NCI-H524 treated with DMSO at 0.1 percent for 48 hours (cell line): ENCODE measurements around the gene ESR1.
A peak's percentile ranks its signal among the peaks of the same experiment; 100 is the strongest.

Source experiments
- DNase-seq: peaks from one replicate; lab custom pipeline; 2025; lab: John Stamatoyannopoulos, UW

The ESR1 gene

DNA sequence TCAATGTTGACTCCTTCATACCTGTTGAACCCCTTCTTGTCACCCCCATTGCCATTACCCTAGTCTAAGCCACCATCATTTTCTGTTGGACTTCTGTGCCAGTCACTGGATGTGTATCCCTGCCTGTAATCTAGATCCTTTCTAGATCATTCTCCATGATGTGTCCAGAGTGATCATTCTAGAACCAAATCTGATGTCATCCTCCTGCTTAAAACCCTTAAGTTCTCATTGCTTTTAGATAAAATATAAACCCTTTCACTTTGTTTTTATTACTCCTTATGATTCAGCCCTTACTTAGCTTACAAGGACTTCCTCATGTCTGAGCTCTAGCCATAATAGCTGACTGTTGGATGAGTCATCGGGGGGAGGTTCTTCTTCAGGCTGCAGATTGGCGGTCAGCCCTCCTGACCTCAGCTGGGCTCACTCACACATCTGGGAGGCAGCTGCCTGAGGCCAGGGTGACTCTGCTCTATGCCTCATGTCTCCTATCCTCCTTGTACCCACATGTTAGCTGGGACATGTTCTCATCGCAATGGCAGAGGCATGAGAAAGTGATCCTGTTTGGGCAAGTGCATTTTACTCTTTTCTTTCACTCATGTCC, 287.6 kb downstream of the ESR1 start:
- no peak for DNase-seq

DNA sequence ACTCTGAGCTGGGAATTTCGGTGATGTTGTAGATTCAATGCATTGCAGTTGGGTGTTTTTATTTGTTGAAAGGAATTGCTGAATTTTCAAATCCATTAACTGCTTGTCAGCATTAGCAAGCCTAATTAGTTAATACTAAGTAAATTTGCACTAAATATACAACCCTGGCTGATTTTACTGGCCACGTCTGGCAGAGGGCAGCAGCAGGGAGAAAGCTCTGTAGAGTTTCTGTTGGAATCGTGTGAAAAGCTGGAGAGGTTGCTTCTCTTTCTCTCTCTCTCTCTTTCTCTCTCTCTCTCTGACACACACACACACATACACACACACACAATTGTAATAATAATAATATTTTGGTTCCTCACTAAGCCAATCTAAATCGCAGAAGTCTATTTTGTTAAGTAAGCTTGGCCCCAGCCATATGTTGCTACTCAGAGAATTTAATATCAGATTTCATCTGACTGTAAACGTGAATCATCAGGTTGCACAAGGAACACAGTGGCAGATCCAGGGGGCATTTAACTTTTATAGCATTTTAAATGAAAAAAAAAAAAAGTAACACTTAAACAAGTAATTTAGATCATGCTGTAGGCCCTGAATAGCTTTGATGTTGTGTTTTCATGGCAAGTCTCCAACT, 289.5 kb downstream of the ESR1 start:
- peak; percentile 60 for DNase-seq

DNA sequence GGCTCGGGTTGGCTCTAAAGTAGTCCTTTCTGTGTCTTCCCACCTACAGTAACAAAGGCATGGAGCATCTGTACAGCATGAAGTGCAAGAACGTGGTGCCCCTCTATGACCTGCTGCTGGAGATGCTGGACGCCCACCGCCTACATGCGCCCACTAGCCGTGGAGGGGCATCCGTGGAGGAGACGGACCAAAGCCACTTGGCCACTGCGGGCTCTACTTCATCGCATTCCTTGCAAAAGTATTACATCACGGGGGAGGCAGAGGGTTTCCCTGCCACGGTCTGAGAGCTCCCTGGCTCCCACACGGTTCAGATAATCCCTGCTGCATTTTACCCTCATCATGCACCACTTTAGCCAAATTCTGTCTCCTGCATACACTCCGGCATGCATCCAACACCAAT, 291.2 kb downstream of the ESR1 start:
- DNase-seq: no peak

DNA sequence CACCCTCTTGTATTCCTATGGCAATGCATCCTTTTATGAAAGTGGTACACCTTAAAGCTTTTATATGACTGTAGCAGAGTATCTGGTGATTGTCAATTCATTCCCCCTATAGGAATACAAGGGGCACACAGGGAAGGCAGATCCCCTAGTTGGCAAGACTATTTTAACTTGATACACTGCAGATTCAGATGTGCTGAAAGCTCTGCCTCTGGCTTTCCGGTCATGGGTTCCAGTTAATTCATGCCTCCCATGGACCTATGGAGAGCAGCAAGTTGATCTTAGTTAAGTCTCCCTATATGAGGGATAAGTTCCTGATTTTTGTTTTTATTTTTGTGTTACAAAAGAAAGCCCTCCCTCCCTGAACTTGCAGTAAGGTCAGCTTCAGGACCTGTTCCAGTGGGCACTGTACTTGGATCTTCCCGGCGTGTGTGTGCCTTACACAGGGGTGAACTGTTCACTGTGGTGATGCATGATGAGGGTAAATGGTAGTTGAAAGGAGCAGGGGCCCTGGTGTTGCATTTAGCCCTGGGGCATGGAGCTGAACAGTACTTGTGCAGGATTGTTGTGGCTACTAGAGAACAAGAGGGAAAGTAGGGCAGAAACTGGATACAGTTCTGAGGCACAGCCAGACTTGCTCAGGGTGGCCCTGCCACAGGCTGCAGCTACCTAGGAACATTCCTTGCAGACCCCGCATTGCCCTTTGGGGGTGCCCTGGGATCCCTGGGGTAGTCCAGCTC, 292.1 kb downstream of the ESR1 start:
- no peak for DNase-seq

DNA sequence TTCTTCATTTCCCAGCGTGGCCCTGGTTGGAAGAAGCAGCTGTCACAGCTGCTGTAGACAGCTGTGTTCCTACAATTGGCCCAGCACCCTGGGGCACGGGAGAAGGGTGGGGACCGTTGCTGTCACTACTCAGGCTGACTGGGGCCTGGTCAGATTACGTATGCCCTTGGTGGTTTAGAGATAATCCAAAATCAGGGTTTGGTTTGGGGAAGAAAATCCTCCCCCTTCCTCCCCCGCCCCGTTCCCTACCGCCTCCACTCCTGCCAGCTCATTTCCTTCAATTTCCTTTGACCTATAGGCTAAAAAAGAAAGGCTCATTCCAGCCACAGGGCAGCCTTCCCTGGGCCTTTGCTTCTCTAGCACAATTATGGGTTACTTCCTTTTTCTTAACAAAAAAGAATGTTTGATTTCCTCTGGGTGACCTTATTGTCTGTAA, 292.7 kb downstream of the ESR1 start:
- DNase-seq: peak; percentile 69

DNA sequence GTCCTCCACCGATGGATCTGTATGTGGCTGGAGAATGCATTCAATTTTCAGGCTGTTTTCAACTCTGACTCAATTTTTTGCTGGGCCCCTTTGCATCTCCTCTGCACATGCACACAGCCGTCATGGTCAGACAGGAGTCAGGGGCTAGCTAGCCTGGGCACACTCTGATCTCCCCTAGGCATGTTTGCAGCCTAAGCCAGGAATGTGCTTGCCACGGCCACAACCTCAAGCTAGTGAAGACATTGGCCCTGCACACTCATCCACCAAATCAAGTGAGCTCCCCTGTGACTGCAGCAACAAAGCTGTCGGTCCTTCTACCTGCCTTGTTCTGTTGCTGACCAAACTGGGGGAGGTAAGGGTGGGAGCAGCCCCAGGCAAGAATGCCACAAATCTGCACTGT, 300.5 kb downstream of the ESR1 start:
- DNase-seq: no peak

DNA sequence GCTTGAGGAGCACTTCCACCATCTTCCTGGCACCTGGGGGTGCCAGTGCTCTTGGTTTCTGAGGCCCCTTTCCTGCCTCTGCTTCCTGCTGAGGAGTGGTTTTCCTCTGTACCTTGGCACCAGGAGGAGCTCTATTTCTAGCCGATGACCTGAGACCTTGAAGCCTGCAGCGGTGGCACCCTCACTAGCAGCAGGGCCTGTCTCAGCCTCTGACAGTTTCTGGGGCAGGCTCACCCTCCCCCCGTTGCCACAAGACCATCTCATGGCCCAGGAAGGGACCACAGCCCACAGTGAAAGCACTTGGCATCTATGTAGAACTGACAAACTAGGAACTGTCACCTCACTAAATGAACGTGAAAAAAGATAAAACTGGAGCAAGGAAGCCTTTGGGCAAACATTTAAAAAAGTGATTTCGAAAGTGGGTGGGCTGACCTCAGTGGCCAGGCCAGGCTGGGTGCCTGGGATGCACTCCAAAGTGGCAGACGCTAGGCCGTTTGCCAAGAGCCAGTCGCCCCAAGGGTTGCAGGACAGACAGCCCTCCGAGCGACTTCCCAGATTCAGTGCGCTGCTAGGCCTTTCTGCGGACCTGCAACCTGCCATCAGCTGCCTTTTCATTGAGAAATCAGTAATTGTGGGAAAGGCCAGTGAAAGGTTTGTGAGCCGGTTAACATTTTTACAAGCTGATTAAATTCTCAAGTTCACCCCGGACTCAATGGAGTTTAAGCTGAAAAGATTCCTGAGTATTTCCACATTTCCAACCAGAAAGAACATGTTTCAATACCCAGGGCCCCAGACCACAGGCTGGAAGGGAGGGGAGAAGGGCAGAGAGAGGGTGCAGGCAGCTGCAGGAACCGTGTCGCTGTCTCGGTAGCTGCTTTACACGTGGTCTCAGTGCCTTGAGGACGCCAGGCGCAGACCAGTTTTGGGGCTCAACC, 303.7 kb downstream of the ESR1 start:
- DNase-seq: no peak

DNA sequence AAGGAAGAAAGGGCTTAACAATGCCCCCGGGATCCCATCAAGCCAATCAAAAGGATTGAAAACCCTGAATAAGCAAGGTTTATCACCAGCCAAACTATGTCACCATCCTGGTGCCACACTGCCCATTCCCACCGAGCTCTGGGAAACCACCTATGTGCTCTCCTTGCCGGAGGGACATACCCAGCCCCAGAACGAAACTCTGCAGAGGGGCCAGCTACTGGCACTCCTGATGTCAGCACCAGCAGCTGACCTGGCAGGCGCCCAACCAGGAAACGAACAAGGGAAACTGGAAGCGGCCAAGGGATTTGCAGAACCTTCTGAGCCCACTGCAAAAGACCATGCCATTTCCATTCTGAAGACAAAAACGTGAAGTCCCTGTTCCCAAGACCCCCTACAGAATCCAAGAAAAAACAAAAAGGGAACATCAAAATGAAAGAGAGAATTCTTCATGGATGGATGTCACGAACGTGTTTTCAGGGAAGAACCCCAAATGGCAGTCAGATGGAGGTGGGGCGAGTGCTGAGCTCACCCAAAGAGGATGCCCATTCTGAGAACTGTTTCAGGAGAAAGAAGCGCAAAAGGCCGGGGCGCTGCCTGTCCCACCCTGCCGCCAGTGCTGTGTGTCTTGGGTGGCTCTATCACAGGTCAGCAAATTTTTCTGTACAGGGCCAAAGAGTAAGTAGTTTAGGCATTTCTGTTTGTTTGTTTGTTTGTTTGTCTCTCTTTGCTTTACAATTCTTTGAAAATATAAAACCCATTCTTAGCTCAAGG, 305.2 kb downstream of the ESR1 start:
- no peak for DNase-seq

DNA sequence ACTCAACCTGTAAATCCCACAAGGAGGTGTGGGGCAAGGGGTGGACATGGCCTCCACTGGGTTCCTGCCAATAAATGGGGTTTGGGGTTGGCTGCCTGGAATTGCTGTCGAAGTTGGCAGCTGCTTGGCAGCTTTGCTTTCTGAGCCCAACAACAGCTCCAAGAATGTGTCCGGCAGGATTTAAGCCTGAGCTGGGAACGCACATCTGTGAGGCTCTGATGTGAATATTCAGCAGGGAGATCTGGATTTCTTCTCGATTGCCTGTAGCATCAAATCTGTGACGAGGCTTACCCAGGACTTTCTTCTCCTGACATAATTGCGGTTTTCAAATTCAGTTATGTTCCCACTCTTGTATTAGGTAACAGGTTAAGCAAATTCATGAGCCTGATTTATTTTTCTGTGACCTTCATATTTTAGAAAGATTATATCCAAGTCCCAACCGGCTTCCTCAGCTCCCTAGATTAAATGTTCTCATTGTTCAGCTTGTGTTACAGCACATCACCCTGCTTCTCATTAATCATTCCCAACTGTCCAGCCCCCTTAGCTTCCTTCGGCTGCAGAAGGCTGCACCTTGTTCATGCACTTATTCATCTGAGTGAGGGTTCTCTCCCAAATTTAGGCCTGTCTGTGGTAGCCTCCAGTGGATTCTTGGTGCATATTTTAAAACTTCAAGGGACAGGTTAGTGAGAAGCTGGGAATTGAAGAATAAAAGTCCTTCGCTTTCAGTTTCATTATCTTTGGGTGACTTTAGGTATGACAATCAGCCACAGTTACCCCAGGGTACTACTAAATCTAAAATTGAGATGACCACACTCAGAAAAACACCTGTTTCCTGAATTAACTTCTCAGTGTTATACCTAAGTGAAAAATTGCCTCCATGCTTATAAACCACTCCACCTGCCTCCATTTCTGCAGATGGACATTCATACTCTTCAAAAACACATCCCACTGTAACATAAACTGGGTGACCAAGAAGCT, 310.0 kb downstream of the ESR1 start:
- DNase-seq: no peak

DNA sequence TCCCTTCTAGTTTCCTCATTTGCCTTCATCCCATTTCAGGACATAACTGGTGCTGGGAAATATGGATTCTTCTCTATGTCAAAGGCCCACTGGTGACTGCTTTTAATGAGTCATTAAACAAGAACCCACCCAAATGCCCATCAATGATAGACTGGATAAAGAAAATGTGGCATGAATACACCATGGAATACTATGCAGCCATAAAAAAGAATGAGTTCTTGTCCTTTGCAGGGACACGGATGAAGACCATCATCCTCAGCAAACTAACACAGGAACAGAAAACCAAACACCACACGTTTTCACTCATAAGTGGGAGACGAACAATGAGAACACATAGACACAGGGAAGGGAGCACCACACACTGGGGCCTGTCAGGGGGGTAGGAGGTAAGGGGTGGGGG, 310.7 kb downstream of the ESR1 start:
- DNase-seq: no peak

DNA sequence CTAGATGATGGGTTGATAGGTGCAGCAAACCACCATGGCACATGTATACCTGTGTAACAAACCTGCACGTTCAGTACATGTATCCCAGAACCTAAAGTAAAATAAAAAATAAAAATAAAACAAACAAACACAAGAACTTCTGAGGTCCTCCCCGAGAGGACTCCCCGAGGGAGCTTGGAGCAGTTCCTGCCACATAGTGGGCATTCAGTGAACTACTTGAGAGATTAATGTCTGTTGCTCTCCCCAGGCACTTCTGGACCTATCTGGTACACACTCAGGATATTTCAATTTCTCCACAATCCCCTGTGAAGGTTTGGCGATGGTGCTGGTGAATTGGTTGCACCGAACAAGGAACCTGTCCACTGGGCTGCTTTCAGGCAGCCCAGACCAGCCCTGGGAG, 311.2 kb downstream of the ESR1 start:
- DNase-seq: no peak

DNA sequence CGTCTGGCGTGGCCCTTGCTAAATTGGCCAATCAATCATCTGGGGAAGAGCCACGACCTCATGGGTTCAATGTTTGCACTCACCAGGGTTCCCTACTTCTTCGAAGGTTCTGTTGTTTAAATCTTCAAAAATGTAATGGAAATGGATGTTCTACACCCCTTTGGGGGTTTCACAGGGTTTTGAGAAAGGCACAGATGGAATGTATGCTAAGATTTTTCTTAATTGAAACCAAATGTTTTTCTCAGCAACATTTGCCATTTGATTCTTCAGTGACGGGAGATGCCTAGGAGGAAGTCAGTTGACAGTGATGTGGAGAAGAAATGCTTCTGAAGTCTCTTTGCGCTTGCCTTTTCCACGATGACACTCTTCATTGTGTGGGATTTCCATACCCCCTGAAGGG, 312.3 kb downstream of the ESR1 start:
- DNase-seq: no peak

DNA sequence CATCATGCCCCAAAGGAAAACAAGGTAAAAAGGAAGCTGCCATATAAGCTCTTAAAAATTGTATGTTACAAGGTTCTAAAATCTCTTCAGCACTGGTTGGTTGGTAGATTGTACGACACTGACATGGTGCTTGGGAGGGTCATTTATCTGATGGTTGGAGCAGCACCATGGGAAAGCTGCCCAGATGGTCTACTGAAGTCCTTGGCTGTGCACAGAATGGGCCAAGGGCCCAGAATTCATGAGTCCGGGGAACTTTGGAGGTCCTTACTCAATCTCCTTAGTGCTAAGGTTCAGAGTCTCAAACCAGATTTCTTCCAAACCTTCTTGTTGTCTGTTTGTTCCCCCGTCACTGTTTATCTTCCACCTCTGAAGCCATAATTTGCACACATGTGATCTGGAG, 314.4 kb downstream of the ESR1 start:
- DNase-seq: no peak

DNA sequence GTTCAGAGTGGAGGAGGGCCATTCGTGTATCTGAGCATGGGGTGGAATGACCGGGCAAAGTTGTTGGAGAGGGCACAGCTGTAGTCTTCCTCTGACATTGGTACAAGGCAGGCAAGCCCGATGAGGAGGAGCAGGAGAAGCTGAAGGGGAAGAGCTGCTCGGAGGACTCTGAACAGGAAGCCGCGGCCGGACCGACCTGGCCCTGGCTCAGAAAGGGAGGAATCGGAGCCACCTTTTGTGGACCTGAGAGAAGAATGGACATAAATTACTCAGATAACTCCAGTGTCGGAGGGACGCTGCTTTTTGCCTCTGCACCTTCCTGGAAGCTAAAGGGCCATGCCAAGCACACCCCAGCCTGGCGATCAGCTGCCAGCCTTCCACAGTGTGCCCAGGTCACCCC, 315.0 kb downstream of the ESR1 start:
- no peak for DNase-seq

DNA sequence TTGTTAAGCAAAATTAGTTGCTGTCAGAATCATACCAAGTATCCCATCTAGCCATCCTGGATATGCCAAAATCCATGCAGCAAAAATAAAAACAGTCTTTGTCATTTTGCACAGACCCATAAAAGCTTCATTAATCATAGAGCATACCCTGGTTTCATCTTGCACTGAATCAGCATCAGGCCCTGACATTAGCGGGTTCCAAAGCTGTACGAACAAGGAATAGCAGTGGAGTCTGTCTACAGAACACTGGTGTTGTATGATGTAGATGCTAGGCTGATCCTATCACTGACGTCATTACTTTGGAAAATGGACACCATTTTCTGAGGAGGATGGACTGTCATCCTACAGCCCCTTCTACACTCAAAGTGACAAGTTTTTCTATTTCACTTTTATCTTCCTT, 315.6 kb downstream of the ESR1 start:
- no peak for DNase-seq

DNA sequence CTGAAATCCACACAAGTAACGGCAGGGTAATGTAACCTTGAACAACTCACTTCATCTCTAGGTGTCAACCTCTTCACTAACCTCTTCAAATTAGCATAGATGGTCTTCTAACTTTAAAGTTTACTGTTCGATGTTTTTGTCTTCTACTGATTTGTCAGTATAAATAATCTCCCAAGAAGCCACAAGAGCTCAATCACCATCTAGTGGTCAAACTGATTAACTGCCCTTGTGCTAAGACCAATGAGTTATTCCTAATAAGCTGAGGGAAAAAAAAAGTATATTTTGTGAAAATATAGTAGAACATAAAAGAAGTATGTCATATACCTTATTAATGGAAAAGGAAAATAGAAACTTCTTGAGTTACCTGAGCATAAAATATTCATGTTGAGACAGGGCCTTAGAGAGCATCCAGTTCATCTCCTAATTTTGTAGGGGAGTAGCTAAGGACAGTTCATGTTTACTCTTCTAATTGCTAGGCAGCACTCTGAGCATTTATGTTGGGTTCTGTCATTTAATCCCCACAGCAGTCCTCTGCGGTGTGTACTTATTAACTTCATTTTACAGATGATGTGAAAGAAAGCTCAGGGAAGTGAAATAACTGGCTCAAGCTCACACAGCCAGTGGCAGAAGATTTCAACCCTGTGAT, 317.1 kb downstream of the ESR1 start:
- peak; percentile 33 for DNase-seq

DNA sequence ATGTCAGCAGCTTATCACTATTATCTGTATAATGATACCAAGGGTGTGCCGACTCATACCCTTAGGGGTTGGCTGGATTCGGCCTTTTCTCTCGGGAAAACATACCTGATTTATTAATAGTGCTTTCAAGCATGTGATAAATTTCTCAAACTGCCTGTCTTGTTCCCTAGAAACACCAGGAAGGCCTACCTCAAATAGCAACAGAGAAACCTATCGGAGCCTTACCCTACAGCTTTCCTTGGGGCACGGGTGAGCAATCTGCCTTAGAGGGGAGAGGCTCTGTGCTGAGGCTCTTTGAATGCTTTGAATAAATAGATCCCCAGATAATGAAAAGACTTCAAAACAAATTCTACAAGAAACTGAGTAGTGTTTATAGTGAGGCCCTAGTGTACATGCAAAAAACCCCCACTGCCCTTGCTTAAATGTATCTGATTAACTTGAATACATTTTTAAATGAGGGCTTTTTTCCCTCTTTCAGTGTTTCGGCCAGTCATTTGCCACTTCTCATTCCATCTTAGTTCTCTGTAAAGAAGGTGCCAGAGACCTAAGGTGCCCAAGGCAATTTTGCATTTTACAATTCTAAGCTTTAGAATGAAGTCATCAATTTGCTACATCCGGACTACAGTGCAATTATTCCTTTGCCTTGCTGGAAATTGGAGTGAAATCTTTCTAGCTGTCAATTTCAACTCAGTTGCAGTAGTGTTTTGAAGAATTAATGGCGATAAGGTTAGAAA, 320.1 kb downstream of the ESR1 start:
- DNase-seq: no peak

DNA sequence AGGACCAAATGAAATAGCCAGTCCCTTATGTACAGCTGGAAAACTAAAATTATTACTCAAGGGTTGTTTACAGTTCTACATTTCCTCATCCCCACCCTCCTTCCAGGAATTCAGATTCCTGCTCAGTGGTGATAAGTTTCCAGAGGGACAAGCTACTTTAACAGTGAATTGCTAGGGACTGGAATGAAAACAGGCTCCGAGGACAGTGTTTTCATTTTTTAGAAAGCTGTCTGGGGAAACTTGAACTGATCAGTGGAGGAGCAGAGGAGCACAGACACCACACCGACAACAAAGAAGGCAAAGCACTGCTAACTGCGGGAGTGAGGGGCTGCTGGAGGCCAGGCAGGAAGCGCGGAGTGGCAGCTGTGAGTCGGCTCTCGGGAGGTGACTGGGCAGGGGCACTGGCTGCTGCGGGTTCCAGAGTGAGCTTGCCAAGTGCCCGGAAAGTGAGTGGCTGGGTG, 322.2 kb downstream of the ESR1 start:
- DNase-seq: no peak

DNA sequence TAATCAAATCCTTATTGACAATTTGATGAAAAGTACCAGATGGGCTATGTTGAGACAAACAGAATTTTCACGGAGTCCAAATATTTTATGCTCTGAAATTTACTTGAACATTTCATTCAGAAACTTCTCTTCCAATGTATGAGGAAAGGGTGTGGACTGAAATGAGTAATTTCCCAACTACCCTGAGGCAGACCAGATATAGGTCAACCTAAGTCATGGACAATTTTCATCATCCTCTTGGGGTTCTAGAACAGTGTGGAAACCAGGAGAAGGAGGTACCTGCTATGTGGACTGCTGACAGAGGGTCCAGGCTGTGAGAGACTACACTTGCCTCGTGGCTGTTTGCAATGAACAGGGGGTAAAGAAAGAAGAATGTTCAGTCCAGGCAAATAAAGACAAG, 323.0 kb downstream of the ESR1 start:
- DNase-seq: no peak
